SK-N-SH (cell line): ENCODE measurements around the gene CYTH3. TPM values are rescaled to one million over a fixed set of nuclear protein-coding genes. Genes with fewer than 3 reads are reported as not detected.

Experiments used
- CTCF ChIA-PET: fragments of 300-600, 350-600 bp; formaldehyde crosslinking; extraction: SDS; loops from one replicate; lab custom pipeline; 2021; lab: Yijun Ruan, JAX
- POLR2A ChIA-PET: fragments of 350-600 bp; sonication (Branson Sonifier 250); formaldehyde crosslinking; extraction: SDS; loops from one replicate; lab custom pipeline; 2020; ENCODE audit warnings: antibody characterized with exemption, inconsistent platforms; lab: Yijun Ruan, JAX
- DNase-seq: peaks from one replicate; pipeline ENCODE4 v3.0.0; 2012
- H2AFZ ChIP-seq: fragments of 200-600 bp; sonication (generic); 2 replicates; pipeline ENCODE4 v1.8.1; 2016; ENCODE audit warnings: antibody characterized with exemption, mild to moderate bottlenecking, low read depth
- H3F3A ChIP-seq: fragments of 200-600 bp; sonication (generic); replicated peaks from 2 replicates; pipeline ENCODE3; 2016; ENCODE audit warnings: antibody characterized with exemption, mild to moderate bottlenecking; ENCODE audit not compliant: insufficient read depth
- H3K27ac ChIP-seq, 2 experiments: fragments of 200-500 bp in 1 of 2; fragments of 200-600 bp in 1 of 2; sonication (Bioruptor generic) in 1 of 2; sonication (generic), shearing (Covaris generic) in 1 of 2; 2 replicates each; pipeline versions ENCODE4 v1.5.1 to v1.6.1; 2014 to 2016; ENCODE audit warnings: low read depth in 2 of 2, inconsistent platforms in 1 of 2, low read length in 1 of 2, mild to moderate bottlenecking in 1 of 2, mixed read lengths in 1 of 2
- H3K27me3 ChIP-seq: fragments of 200-600 bp; sonication (generic), shearing (Covaris generic); 2 replicates; pipeline ENCODE4 v1.6.1; 2016; ENCODE audit warnings: mixed run types; ENCODE audit not compliant: insufficient read depth
- H3K36me3 ChIP-seq, 2 experiments: fragments of 200-500 bp in 1 of 2; fragments of 200-600 bp in 1 of 2; sonication (Bioruptor generic) in 1 of 2; sonication (generic) in 1 of 2; replicated peaks in 1 of 2; 2 replicates each; pipeline versions ENCODE3 to v1.5.1; 2014 to 2016; ENCODE audit warnings: low read length in 1 of 2, mild to moderate bottlenecking in 1 of 2; ENCODE audit not compliant: insufficient read depth in 2 of 2, control insufficient read depth in 1 of 2
- H3K4me1 ChIP-seq, 2 experiments: fragments of 200-500 bp in 1 of 2; fragments of 200-600 bp in 1 of 2; sonication (Bioruptor generic) in 1 of 2; sonication (generic), shearing (Covaris generic) in 1 of 2; 2 replicates each; pipeline versions ENCODE4 v1.5.1 to v1.6.1; 2014 to 2016; ENCODE audit warnings: low read depth in 1 of 2, low read length in 1 of 2, mixed run types in 1 of 2; ENCODE audit not compliant: insufficient read depth in 2 of 2, control insufficient read depth in 1 of 2
- H3K4me2 ChIP-seq: fragments of 200-600 bp; sonication (generic), shearing (Covaris generic); 2 replicates; pipeline ENCODE4 v1.6.1; 2017; ENCODE audit warnings: mixed run types
- H3K4me3 ChIP-seq, 2 experiments: fragments of 200-500 bp in 1 of 2; fragments of 200-600 bp in 1 of 2; sonication (Bioruptor generic) in 1 of 2; sonication (generic), shearing (Covaris generic) in 1 of 2; 2 replicates each; pipeline versions ENCODE4 v1.5.1 to v1.8.1; 2014 to 2016; ENCODE audit warnings: low read depth in 2 of 2, inconsistent platforms in 1 of 2, low read length in 1 of 2, mild to moderate bottlenecking in 1 of 2, mixed read lengths in 1 of 2, moderate library complexity in 1 of 2
- H3K79me2 ChIP-seq: fragments of 200-600 bp; sonication (generic); 2 replicates; pipeline ENCODE4 v1.8.1; 2017; ENCODE audit warnings: mild to moderate bottlenecking; ENCODE audit not compliant: insufficient read depth
- H3K9ac ChIP-seq: fragments of 200-600 bp; sonication (generic); 2 replicates; pipeline ENCODE4 v1.6.1; 2017; ENCODE audit warnings: mixed run types
- H3K9me2 ChIP-seq: fragments of 200-600 bp; sonication (generic); 2 replicates; pipeline ENCODE4 v1.6.1; 2017; ENCODE audit warnings: mixed run types
- H3K9me3 ChIP-seq: fragments of 200-600 bp; sonication (generic); 2 replicates; pipeline ENCODE4 v1.6.1; 2017; ENCODE audit warnings: mixed run types, mild to moderate bottlenecking, moderate library complexity
- H4K20me1 ChIP-seq: fragments of 200-600 bp; sonication (generic); 2 replicates; pipeline ENCODE4 v1.6.1; 2017; ENCODE audit warnings: mild to moderate bottlenecking, mixed run types; ENCODE audit not compliant: insufficient read depth
- CHD2 ChIP-seq: fragments of 150-350 bp; IDR thresholded peaks from 2 replicates; pipeline ENCODE4 v1.6.1; 2018; ENCODE audit warnings: low read length; ENCODE audit not compliant: partially characterized antibody
- EZH2phosphoT487 ChIP-seq: fragments of 200-600 bp; sonication (generic); IDR thresholded peaks from 2 replicates; pipeline ENCODE4 v1.6.1; 2017; ENCODE audit warnings: low read depth, mixed run types, mild to moderate bottlenecking, antibody characterized with exemption, moderate library complexity, borderline replicate concordance
- FOSL2 ChIP-seq: IDR thresholded peaks from 2 replicates; pipeline ENCODE4 v1.4.0; 2012; ENCODE audit warnings: low read depth, mild to moderate bottlenecking, moderate library complexity, borderline replicate concordance
- MEF2A ChIP-seq: IDR thresholded peaks from 2 replicates; pipeline ENCODE4 v1.4.0; 2012; ENCODE audit warnings: low read depth, borderline replicate concordance
- NFIC ChIP-seq: IDR thresholded peaks from 2 replicates; pipeline ENCODE4 v1.4.0; 2012; ENCODE audit warnings: borderline replicate concordance
- RAD21 ChIP-seq: IDR thresholded peaks from 2 replicates; pipeline ENCODE4 v1.6.1; 2012; ENCODE audit warnings: mild to moderate bottlenecking, low read length
- RCOR1 ChIP-seq: fragments of 150-350 bp; IDR thresholded peaks from 2 replicates; pipeline ENCODE4 v1.6.1; 2017; ENCODE audit warnings: antibody characterized with exemption, low read length
- RFX5 ChIP-seq: IDR thresholded peaks from 2 replicates; pipeline ENCODE4 v1.6.1; 2012; ENCODE audit warnings: mild to moderate bottlenecking, improper control_type of control experiment, low read length
- RXRA ChIP-seq: IDR thresholded peaks from 2 replicates; pipeline ENCODE4 v1.4.0; 2012; ENCODE audit warnings: low read depth, mild to moderate bottlenecking, borderline replicate concordance
- SIN3A ChIP-seq: IDR thresholded peaks from 2 replicates; pipeline ENCODE4 v1.6.1; 2012; ENCODE audit warnings: low read depth, mild to moderate bottlenecking, low read length, moderate library complexity, borderline replicate concordance
- TAF1 ChIP-seq: IDR thresholded peaks from 2 replicates; pipeline ENCODE4 v1.6.1; 2012; ENCODE audit warnings: low read depth, mild to moderate bottlenecking, low read length, moderate library complexity, borderline replicate concordance
- TCF12 ChIP-seq: IDR thresholded peaks from 2 replicates; pipeline ENCODE4 v1.4.0; 2012
- YY1 ChIP-seq: IDR thresholded peaks from 2 replicates; pipeline ENCODE4 v1.4.0; 2012; ENCODE audit warnings: low read depth, mild to moderate bottlenecking
- WGBS: methylation state at CpG from one replicate; pipeline ENCODE4 v1.1.6; 2017; ENCODE audit warnings: low lambda C conversion rate; 5-methylcytosine and 5-hydroxymethylcytosine counted together
- polyA plus RNA-seq, 3 experiments: library from polyadenylated mRNA; depleted of rRNA; stranded (reverse); fragments of >200 nt; gene quantifications; 2 replicates each; pipeline ENCODE4 v1.2.3, GENCODE V29; 2012
- TF ChIP-seq, protein P1 (sequence below): IDR thresholded peaks from 2 replicates; pipeline ENCODE4 v1.4.0; 2012; ENCODE audit warnings: low read depth, borderline replicate concordance
- TF ChIP-seq, protein P2 (sequence below): IDR thresholded peaks from 2 replicates; pipeline ENCODE4 v1.6.1; 2012; ENCODE audit warnings: mild to moderate bottlenecking, low read depth, low read length, moderate library complexity
- TF ChIP-seq, protein P3 (sequence below): IDR thresholded peaks from 2 replicates; pipeline ENCODE4 v1.4.0; 2012; ENCODE audit warnings: low read depth
- TF ChIP-seq, protein P4 (sequence below): IDR thresholded peaks from 2 replicates; pipeline ENCODE4; 2012
- TF ChIP-seq, protein P5 (sequence below): fragments of 200-600 bp; sonication (generic); IDR thresholded peaks from 2 replicates; pipeline ENCODE4 v1.6.1; 2017; ENCODE audit warnings: antibody characterized with exemption, mild to moderate bottlenecking, moderate library complexity
- TF ChIP-seq, protein P6 (sequence below): fragments of 150-350 bp; IDR thresholded peaks from 2 replicates; pipeline ENCODE4 v1.6.1; 2017; ENCODE audit warnings: antibody characterized with exemption, low read length, low read depth, borderline replicate concordance

CYTH3 gene
- polyA plus RNA-seq, 1 of the 3 experiments (the other 2 are of a cell fraction): 55.1 TPM

DNA sequence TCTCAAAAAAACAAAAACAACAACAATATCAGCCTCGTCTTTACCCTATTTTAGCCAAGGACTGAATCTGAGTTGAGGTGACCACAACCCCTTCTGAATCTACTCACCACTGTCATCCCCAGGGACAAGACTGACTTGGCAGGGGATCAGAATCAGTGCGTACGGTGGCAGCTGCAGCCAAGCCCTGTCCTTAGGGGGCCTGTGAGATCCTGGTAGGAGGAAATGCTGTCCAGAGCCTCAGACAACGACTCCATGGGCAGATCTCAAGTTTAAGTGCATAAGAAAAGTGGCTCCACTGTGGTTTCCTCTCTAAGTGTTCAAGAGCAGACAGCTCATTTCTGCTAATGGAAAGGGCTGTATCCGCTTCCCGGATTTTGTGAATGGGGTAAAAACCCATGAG, 22.4 kb upstream of the CYTH3 start:
- Histone ChIP-seq H3K9me3 (no peaks in the 10 kb centered on the region), H3K4me2 (no peak overlapping the region), H4K20me1 (no peaks in the 10 kb centered on the region), H3K9ac (no peak overlapping the region), H3K4me1 (no peaks in the 10 kb centered on the region), H3K27ac (no peak overlapping the region), H3K79me2 (no peaks in the 10 kb centered on the region), H3F3A (no peaks in the 10 kb centered on the region), H2AFZ (no peak overlapping the region), H3K9me2 (no peaks in the 10 kb centered on the region), H3K4me3 (no peak overlapping the region), H3K27me3 (no peaks in the 10 kb centered on the region), H3K36me3 (no peaks in the 10 kb centered on the region)
- ChIA-PET CTCF (interaction anchor here (1.5 to 3.0 kb wide), 2 partner anchors 12 to 29 kb away, joined by 4 to 7 read pairs; no protein-coding TSS in a partner anchor), POLR2A (no interaction called here)
- 80% methylated on average over 6 of the region's 6 CpGs for WGBS
- no peak for DNase-seq
- TF ChIP-seq RFX5 (no peak), TCF12 (no peak), FOSL2 (no peak), RAD21 (no peak), TAF1 (no peak), RCOR1 (no peak), CHD2 (no peak), MEF2A (no peak), YY1 (no peak), SIN3A (no peak), RXRA (no peak), EZH2phosphoT487 (no peak), NFIC (no peak)
- TF ChIP-seq, protein P1, sequence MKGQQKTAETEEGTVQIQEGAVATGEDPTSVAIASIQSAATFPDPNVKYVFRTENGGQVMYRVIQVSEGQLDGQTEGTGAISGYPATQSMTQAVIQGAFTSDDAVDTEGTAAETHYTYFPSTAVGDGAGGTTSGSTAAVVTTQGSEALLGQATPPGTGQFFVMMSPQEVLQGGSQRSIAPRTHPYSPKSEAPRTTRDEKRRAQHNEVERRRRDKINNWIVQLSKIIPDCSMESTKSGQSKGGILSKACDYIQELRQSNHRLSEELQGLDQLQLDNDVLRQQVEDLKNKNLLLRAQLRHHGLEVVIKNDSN: no peak
- TF ChIP-seq, protein P2, sequence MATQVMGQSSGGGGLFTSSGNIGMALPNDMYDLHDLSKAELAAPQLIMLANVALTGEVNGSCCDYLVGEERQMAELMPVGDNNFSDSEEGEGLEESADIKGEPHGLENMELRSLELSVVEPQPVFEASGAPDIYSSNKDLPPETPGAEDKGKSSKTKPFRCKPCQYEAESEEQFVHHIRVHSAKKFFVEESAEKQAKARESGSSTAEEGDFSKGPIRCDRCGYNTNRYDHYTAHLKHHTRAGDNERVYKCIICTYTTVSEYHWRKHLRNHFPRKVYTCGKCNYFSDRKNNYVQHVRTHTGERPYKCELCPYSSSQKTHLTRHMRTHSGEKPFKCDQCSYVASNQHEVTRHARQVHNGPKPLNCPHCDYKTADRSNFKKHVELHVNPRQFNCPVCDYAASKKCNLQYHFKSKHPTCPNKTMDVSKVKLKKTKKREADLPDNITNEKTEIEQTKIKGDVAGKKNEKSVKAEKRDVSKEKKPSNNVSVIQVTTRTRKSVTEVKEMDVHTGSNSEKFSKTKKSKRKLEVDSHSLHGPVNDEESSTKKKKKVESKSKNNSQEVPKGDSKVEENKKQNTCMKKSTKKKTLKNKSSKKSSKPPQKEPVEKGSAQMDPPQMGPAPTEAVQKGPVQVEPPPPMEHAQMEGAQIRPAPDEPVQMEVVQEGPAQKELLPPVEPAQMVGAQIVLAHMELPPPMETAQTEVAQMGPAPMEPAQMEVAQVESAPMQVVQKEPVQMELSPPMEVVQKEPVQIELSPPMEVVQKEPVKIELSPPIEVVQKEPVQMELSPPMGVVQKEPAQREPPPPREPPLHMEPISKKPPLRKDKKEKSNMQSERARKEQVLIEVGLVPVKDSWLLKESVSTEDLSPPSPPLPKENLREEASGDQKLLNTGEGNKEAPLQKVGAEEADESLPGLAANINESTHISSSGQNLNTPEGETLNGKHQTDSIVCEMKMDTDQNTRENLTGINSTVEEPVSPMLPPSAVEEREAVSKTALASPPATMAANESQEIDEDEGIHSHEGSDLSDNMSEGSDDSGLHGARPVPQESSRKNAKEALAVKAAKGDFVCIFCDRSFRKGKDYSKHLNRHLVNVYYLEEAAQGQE: no peak
- TF ChIP-seq, protein P3, sequence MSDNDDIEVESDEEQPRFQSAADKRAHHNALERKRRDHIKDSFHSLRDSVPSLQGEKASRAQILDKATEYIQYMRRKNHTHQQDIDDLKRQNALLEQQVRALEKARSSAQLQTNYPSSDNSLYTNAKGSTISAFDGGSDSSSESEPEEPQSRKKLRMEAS: no peak
- TF ChIP-seq, protein P4, sequence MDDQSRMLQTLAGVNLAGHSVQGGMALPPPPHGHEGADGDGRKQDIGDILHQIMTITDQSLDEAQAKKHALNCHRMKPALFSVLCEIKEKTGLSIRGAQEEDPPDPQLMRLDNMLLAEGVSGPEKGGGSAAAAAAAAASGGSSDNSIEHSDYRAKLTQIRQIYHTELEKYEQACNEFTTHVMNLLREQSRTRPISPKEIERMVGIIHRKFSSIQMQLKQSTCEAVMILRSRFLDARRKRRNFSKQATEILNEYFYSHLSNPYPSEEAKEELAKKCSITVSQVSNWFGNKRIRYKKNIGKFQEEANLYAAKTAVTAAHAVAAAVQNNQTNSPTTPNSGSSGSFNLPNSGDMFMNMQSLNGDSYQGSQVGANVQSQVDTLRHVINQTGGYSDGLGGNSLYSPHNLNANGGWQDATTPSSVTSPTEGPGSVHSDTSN: no peak
- TF ChIP-seq, protein P5, sequence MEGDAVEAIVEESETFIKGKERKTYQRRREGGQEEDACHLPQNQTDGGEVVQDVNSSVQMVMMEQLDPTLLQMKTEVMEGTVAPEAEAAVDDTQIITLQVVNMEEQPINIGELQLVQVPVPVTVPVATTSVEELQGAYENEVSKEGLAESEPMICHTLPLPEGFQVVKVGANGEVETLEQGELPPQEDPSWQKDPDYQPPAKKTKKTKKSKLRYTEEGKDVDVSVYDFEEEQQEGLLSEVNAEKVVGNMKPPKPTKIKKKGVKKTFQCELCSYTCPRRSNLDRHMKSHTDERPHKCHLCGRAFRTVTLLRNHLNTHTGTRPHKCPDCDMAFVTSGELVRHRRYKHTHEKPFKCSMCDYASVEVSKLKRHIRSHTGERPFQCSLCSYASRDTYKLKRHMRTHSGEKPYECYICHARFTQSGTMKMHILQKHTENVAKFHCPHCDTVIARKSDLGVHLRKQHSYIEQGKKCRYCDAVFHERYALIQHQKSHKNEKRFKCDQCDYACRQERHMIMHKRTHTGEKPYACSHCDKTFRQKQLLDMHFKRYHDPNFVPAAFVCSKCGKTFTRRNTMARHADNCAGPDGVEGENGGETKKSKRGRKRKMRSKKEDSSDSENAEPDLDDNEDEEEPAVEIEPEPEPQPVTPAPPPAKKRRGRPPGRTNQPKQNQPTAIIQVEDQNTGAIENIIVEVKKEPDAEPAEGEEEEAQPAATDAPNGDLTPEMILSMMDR: no peak
- TF ChIP-seq, protein P6, sequence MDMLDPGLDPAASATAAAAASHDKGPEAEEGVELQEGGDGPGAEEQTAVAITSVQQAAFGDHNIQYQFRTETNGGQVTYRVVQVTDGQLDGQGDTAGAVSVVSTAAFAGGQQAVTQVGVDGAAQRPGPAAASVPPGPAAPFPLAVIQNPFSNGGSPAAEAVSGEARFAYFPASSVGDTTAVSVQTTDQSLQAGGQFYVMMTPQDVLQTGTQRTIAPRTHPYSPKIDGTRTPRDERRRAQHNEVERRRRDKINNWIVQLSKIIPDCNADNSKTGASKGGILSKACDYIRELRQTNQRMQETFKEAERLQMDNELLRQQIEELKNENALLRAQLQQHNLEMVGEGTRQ: no peak
